Measurements from ENCODE around the gene RHOD.

The RHOD gene

DNA sequence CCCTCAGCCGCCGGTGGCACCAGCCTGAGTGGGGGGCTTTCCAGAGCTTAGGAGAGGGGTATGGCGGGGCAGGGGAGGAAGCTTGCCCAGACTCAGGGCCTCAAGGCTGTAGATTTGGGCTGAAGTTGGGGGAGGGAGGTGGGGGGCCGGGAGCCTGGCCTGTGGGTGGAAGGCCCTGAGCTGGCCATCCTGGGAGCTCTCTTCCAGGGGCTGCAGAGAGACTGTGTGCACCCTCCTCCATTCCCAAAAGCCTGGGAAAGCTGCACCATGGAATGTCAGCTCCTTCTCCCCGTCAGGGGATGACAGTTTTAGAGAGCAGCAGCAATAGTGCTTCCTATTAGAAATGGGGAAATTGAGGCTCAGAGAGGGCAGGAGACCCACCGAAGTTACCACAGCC, 32.7 kb upstream of the RHOD start:
- no peaks in the 10 kb centered on the region for H3K36me3 ChIP-seq (ENCODE audit: control insufficient read depth, insufficient read depth, low read length, severe bottlenecking)
- H3K4me1 ChIP-seq (ENCODE audit: control insufficient read depth, insufficient read depth, low read length): peaks cover 6% of the 10 kb centered on the region
- H3K9me3 ChIP-seq (ENCODE audit: control insufficient read depth, low read length): no peaks in the 10 kb centered on the region
- no peak for DNase-seq (ENCODE audit: low read depth)
- H3K4me3 ChIP-seq (ENCODE audit: low read length): no peak overlapping the region
- H3K27me3 ChIP-seq (replicated peaks; ENCODE audit: control insufficient read depth, insufficient read depth, low read length): peaks cover 7% of the 10 kb centered on the region
- no peak overlapping the region for H3K9ac ChIP-seq (ENCODE audit: low read length)

DNA sequence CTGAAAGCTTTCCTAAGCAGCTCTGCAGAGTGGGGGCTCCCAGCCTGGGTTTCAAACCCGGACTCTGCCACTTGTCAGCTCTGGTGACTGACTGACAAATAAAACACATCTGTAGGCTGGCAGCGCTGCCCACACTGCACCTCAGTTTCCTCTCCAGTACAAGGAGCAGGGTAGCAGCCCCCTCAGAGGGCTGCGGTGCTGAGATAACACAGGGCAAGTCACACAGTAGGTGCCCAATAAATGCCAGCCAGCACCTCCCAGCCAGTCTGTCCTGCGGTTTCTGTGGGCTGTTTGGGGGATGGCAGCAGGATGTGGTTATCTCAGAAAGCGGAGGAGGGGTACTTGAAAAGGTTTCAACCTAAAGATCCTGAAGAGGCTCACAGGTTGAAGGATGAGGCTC, 32.2 kb upstream of the RHOD start:
- Histone ChIP-seq H3K4me1 (ENCODE audit: control insufficient read depth, insufficient read depth, low read length) (peaks cover 6% of the 10 kb centered on the region), H3K9ac (ENCODE audit: low read length) (no peak overlapping the region), H3K4me3 (ENCODE audit: low read length) (no peak overlapping the region), H3K27me3 (replicated peaks; ENCODE audit: control insufficient read depth, insufficient read depth, low read length) (peaks cover 7% of the 10 kb centered on the region), H3K36me3 (ENCODE audit: control insufficient read depth, insufficient read depth, low read length, severe bottlenecking) (no peaks in the 10 kb centered on the region), H3K9me3 (ENCODE audit: control insufficient read depth, low read length) (no peaks in the 10 kb centered on the region)
- DNase-seq (ENCODE audit: low read depth): no peak

DNA sequence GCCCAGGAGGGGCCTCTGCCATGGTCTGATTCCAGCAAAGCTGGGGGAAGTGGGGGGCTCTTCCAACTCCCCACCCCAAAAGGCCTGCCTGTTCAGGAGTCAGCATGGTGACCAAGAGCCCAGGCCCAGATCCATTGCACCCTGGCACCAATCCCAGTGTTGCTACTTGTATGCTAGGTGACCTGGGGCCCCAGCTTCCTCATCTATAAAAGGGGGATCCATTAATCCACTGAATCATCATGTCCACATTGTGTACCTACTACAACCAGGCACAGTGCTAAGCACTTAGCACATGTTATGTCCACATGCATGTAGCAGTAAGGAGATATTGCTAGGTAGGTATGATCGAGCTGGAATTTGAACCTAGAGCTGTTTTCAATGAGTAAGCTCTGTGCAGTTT, 31.7 kb upstream of the RHOD start:
- peaks cover 5% of the 10 kb centered on the region for H3K27me3 ChIP-seq (replicated peaks; ENCODE audit: control insufficient read depth, insufficient read depth, low read length)
- H3K9ac ChIP-seq (ENCODE audit: low read length): no peak overlapping the region
- H3K9me3 ChIP-seq (ENCODE audit: control insufficient read depth, low read length): no peaks in the 10 kb centered on the region
- H3K4me1 ChIP-seq (ENCODE audit: control insufficient read depth, insufficient read depth, low read length): peaks cover 6% of the 10 kb centered on the region
- H3K4me3 ChIP-seq (ENCODE audit: low read length): no peak overlapping the region
- H3K36me3 ChIP-seq (ENCODE audit: control insufficient read depth, insufficient read depth, low read length, severe bottlenecking): no peaks in the 10 kb centered on the region
- no peak for DNase-seq (ENCODE audit: low read depth)

DNA sequence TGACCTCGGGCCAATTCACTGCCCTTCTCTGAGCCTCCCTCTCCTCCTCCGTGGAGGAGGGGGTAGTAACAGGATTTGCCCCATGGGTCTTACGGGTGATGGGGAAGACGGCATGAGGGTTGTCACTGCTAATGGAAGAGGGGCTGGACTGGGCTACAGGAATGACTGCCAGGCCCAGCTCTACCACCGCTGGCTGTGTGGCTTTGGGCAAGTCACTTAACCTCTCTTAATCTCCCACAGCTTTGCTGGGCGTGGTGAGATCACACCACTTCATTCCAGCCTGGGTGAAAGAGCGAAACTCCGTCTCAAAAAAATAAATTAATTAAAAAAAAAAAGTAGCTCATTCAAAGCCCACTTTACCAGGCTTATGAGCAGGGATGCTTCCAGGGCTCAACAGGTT, 30.9 kb upstream of the RHOD start:
- Histone ChIP-seq H3K9me3 (ENCODE audit: control insufficient read depth, low read length) (no peaks in the 10 kb centered on the region), H3K4me3 (ENCODE audit: low read length) (no peak overlapping the region), H3K27me3 (replicated peaks; ENCODE audit: control insufficient read depth, insufficient read depth, low read length) (peaks cover 4% of the 10 kb centered on the region), H3K36me3 (ENCODE audit: control insufficient read depth, insufficient read depth, low read length, severe bottlenecking) (no peaks in the 10 kb centered on the region), H3K4me1 (ENCODE audit: control insufficient read depth, insufficient read depth, low read length) (peaks cover 6% of the 10 kb centered on the region), H3K9ac (ENCODE audit: low read length) (no peak overlapping the region)
- no peak for DNase-seq (ENCODE audit: low read depth)

DNA sequence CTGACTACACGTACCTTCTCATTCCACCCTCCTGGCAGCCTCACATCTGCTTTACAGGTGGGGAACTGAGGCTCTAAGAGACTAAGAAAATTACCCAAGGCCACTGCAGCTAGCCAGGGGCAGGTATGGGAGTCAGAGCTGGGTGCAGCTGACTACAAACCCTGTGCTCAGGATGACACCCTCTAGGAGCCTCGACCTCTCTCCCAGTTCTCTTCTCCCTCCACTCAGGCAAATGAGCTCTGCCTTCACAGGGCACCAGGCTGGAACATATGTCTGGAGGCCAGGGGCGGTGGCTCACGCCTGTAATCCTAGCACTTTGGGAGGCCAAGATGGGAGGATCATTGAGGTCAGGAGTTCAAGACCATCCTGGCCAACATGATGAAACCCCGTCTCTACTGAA, 29.7 kb upstream of the RHOD start:
- H3K4me1 ChIP-seq (ENCODE audit: control insufficient read depth, insufficient read depth, low read length): peaks cover 7% of the 10 kb centered on the region
- DNase-seq (ENCODE audit: low read depth): no peak
- no peaks in the 10 kb centered on the region for H3K9me3 ChIP-seq (ENCODE audit: control insufficient read depth, low read length)
- no peak overlapping the region for H3K9ac ChIP-seq (ENCODE audit: low read length)
- H3K4me3 ChIP-seq (ENCODE audit: low read length): no peak overlapping the region
- H3K36me3 ChIP-seq (ENCODE audit: control insufficient read depth, insufficient read depth, low read length, severe bottlenecking): no peaks in the 10 kb centered on the region
- H3K27me3 ChIP-seq (replicated peaks; ENCODE audit: control insufficient read depth, insufficient read depth, low read length): peaks cover 4% of the 10 kb centered on the region

DNA sequence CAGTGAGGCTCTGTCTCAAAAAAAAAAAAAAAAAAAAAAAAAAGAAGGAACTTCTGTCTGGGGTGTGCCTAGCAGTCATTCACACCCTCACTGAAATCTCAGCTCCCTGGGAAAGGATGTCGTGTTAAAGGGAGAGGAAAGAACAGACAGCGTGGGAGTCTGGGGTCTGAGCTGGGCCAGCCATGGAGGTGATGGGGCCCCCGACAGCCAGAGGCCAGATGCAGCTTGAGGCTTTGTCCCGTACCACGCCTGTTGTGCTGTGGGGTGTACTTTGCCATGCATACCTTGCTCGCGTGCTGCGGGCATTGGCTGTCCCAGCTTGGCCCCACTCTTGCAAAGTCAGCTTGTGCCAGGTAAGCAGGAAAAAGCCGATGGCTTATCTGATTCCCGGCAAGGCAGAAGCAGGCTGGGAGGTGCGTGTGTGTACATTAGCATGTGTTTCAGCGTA, 29.1 kb upstream of the RHOD start:
- H3K4me1 ChIP-seq (ENCODE audit: control insufficient read depth, insufficient read depth, low read length): peaks cover 11% of the 10 kb centered on the region
- H3K27me3 ChIP-seq (replicated peaks; ENCODE audit: control insufficient read depth, insufficient read depth, low read length): peaks cover 4% of the 10 kb centered on the region
- no peak for DNase-seq (ENCODE audit: low read depth)
- H3K9me3 ChIP-seq (ENCODE audit: control insufficient read depth, low read length): no peaks in the 10 kb centered on the region
- no peak overlapping the region for H3K9ac ChIP-seq (ENCODE audit: low read length)
- H3K36me3 ChIP-seq (ENCODE audit: control insufficient read depth, insufficient read depth, low read length, severe bottlenecking): no peaks in the 10 kb centered on the region
- H3K4me3 ChIP-seq (ENCODE audit: low read length): no peak overlapping the region

DNA sequence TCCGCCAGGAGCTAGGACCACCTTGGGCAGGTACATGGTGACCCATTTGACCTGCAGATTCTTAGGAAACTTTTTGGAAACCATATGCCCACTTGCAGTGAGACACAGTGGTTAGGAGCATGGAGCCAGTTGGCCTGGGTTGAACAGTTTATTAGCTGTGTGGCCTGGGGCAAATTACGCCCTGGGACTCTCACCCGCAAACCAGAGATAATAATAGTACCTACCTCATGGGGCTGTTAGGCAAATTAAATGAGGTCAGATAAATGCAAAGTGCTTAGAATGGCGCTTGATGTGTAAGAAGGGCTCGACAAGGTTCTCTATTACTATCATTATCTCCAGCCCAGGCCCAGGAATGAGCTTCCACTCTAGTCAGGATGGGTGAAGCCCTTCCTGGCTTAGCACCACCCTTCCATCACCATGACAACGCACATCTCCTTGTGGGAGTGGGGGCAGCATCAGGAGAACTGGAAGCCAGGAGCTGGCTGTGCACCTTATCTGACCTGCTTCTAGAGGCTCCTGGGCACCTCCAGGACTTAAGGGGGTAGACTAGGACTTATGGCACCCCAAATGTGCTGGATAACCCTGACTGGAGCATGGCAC, 28.6 kb upstream of the RHOD start:
- DNase-seq (ENCODE audit: low read depth): no peak
- H3K4me1 ChIP-seq (ENCODE audit: control insufficient read depth, insufficient read depth, low read length): peaks cover 9% of the 10 kb centered on the region
- no peak overlapping the region for H3K9ac ChIP-seq (ENCODE audit: low read length)
- H3K36me3 ChIP-seq (ENCODE audit: control insufficient read depth, insufficient read depth, low read length, severe bottlenecking): no peaks in the 10 kb centered on the region
- no peaks in the 10 kb centered on the region for H3K9me3 ChIP-seq (ENCODE audit: control insufficient read depth, low read length)
- H3K4me3 ChIP-seq (ENCODE audit: low read length): no peak overlapping the region
- peaks cover 4% of the 10 kb centered on the region for H3K27me3 ChIP-seq (replicated peaks; ENCODE audit: control insufficient read depth, insufficient read depth, low read length)

DNA sequence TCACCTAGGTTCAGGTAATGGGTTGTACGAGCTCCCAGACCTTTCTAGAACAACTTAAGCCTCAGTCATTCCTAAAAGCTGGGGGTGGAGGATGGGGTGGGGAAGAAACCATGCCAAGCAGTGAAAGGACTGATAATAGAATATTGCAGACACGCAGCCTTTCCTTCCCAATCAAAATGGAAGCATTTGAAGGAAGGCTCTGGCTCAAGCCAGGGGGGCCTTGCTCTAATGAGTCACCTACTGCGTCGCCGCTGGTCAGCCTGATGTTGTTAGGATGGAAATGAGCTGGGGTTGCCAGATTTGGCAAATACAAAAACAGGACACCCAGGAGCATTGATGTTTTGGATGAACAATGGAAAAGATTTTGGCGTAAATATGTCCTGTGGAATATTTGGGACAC, 27.5 kb upstream of the RHOD start:
- no peak overlapping the region for H3K4me3 ChIP-seq (ENCODE audit: low read length)
- no peak for DNase-seq (ENCODE audit: low read depth)
- H3K4me1 ChIP-seq (ENCODE audit: control insufficient read depth, insufficient read depth, low read length): peaks cover 20% of the 10 kb centered on the region
- H3K27me3 ChIP-seq (replicated peaks; ENCODE audit: control insufficient read depth, insufficient read depth, low read length): peaks cover 4% of the 10 kb centered on the region
- no peaks in the 10 kb centered on the region for H3K36me3 ChIP-seq (ENCODE audit: control insufficient read depth, insufficient read depth, low read length, severe bottlenecking)
- H3K9ac ChIP-seq (ENCODE audit: low read length): no peak overlapping the region
- H3K9me3 ChIP-seq (ENCODE audit: control insufficient read depth, low read length): no peaks in the 10 kb centered on the region

DNA sequence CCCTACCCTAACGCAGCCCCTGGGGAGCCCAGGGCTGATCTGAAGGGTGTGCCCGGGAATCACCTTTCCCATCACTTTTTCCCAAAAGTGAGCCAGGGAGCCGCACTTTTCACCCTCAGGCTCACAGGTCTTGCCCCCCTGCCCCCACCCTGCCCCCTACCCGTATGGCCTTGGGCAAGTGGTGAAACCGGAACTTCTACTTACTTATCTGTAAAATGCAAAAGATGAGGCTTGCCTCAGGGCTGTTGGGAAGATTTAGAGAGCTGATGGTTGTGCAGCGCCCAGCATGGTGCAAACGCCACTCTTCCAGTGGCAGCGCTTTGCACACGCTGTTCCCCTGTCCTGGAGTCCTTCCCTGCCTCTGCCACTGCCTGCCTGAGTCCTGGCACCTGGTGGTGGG, 25.7 kb upstream of the RHOD start:
- Histone ChIP-seq H3K36me3 (ENCODE audit: control insufficient read depth, insufficient read depth, low read length, severe bottlenecking) (no peaks in the 10 kb centered on the region), H3K9me3 (ENCODE audit: control insufficient read depth, low read length) (no peaks in the 10 kb centered on the region), H3K9ac (ENCODE audit: low read length) (no peak overlapping the region), H3K4me1 (ENCODE audit: control insufficient read depth, insufficient read depth, low read length) (peaks cover 26% of the 10 kb centered on the region), H3K27me3 (replicated peaks; ENCODE audit: control insufficient read depth, insufficient read depth, low read length) (peaks cover 4% of the 10 kb centered on the region), H3K4me3 (ENCODE audit: low read length) (no peak overlapping the region)
- DNase-seq (ENCODE audit: low read depth): no peak

DNA sequence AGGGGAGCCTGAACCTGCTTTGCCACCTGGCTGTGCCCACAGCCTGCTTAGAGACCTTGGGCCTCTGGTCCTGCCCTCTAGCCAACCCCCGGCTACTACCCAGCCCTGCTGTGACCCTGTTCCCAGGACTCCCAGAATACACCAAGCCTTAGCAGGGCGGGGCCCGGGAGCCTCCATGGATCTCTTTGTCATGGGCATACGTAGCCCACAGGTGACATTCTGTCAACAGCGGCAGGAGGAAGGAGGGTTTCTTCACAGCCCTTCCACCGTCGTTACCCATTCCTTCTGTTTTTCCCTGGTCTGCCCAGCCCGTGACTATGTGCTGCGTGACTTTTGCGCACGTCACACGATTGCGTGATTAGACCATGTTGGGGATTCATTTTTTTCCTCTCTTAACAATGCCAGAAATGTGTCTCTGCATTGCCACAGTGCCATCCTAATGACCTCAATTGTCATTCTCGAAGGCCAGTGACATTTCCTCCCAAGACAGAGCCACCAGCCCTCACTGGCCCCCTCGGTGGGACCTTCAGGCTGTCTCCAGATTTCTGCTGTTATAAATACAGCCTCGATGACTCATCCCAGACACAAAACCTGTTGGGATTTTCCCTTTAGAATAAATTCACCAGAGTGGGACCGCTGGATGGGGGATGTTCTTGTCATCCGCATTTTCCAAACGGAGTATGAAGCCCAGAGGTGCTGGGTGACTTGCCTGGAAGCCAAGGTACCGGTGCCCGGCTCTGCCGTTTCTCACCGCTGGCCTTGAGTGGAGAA, 24.7 kb upstream of the RHOD start:
- peaks cover 26% of the 10 kb centered on the region for H3K4me1 ChIP-seq (ENCODE audit: control insufficient read depth, insufficient read depth, low read length)
- H3K9me3 ChIP-seq (ENCODE audit: control insufficient read depth, low read length): no peaks in the 10 kb centered on the region
- H3K4me3 ChIP-seq (ENCODE audit: low read length): no peak overlapping the region
- DNase-seq (ENCODE audit: low read depth): peak; percentile 66
- no peak overlapping the region for H3K9ac ChIP-seq (ENCODE audit: low read length)
- peaks cover 4% of the 10 kb centered on the region for H3K27me3 ChIP-seq (replicated peaks; ENCODE audit: control insufficient read depth, insufficient read depth, low read length)
- H3K36me3 ChIP-seq (ENCODE audit: control insufficient read depth, insufficient read depth, low read length, severe bottlenecking): no peaks in the 10 kb centered on the region

DNA sequence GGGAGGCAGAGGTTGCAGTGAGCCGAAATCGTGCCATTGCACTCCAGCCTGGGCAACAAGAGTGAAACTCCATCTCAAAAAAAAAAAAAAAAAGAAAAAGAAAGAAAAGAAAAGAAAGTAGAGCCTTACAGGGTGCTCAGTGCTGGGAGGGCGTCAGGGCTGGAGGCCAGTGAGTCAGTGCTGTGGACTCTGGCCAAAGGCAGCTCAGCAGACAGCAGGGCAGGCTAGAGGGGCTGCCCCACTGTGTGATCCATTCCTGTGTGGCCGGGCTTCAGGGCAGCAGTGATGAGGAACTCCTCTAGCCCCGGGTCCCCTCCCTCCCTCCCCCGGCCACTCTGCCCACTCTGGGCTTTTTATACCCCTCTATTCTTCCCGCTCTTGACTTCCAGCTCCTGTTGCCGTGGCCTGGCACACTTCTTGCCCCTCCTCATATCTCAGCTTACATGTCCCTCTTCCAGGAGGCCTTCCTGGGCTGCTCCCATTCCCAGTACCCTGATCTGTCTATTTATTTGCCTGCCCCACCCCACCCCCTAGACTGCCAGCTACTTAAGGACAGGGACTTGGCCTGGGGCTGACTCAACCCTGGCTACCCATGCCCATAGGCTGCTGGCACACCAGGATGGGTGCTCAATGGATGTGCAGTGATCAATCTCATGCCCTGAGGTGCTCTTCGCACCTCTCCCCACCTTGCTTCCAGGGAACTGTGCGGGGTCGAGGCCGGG, 23.7 kb upstream of the RHOD start:
- Histone ChIP-seq H3K9me3 (ENCODE audit: control insufficient read depth, low read length) (no peaks in the 10 kb centered on the region), H3K27me3 (replicated peaks; ENCODE audit: control insufficient read depth, insufficient read depth, low read length) (no peaks in the 10 kb centered on the region), H3K9ac (ENCODE audit: low read length) (peak overlapping the region; percentile 32), H3K4me1 (ENCODE audit: control insufficient read depth, insufficient read depth, low read length) (peaks cover 26% of the 10 kb centered on the region), H3K36me3 (ENCODE audit: control insufficient read depth, insufficient read depth, low read length, severe bottlenecking) (no peaks in the 10 kb centered on the region), H3K4me3 (ENCODE audit: low read length) (no peak overlapping the region)
- DNase-seq (ENCODE audit: low read depth): peak; percentile 91

Measured in adipocyte (in vitro differentiated cells).